HG02678 (cell line): ENCODE results near the gene RHBDD1.
"Not testable (repeated sequence)": the region's sequence is repeated elsewhere in the genome, so short reads cannot be mapped to it uniquely, and the experiment has no call there.

Experiments
- ATAC-seq: cut with Tn5 transposase; IDR thresholded peaks from one replicate; pipeline ENCODE4 v1.9.1; 2021; ENCODE audit warnings: mild to moderate bottlenecking, moderate library complexity; ENCODE audit not compliant: unreplicated experiment

Gene RHBDD1

DNA sequence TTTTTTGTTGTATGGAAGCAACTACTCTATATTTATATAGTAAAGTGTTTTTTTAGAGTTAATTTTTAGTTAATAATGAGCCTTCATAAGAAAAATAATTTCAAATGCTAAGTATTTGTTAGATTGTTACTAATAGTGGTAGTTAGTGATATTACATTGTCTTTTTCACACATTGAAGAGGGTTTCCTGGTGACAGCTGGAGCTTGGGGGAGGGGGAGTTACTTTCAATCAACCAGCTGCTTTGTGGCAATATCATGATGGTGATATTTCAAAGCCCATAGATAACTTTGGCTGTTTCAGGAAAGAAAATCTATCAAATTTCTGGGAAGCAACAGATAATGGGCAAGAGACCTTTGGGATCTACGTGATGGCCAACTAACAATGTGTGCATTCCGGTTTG, 4.1 kb downstream of the RHBDD1 start:
- ATAC-seq: no peak

GRCh38 chr2:226843001-226843400, 7.1 kb downstream of the RHBDD1 start:
- ATAC-seq: not testable (repeated sequence)

DNA sequence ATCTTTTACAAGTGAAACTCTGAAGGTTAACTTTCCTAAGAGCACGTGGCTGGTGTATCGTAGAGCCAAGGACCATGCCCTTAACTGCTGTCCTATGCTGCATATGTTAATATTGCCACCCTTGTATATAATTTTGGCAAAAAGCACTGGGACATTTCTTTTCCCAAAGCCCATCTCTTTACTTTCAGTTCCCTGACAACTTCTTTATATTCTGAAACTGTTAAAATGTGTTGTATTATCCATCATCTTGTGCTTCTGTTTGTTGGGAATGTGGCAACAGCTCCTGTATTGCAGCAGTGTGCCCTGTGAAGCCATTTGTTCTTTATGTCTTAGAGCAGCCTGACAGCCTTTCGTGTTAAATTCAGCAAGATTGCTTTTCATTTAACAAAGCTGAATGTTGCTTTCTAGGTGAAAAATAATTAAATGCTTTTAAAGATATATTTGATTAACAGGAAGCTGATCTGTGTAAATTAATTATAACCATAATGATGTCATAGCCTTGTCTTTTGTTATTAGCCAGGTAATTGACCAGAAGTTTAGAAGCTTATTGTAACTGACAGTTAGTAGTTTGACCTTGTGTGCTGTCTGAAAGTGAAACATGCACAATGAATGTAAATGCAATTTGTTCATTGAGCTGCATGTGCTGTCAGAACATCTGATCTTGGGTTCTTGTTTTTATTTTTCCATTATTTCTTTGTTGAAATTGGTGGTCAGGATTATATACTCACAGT, 9.7 kb downstream of the RHBDD1 start:
- ATAC-seq: peak; percentile 70

DNA sequence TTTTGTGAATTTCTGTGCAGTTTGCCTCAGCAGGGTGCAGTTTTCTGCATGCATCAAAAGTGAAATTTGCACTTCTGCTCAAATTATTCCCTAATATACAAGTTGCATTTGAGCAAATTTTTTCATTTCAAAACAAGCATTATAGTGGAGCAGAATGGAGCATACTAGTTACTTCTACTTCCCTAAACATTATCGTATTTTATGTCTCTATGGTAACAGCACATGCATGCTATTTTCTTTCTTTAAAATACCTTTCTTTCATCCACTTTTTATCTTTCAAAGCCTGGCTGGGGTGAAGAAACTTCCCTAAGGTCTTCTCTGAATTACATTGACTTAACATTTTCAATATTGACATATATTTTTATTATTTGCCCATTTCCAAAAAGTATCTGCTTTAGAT, 11.2 kb downstream of the RHBDD1 start:
- no peak for ATAC-seq

- ATAC-seq: no peak
Observed at GRCh38 chr2:226847511-226847910, 11.7 kb downstream of the RHBDD1 start.

- ATAC-seq: no peak
Observed at GRCh38 chr2:226849349-226849748, 13.5 kb downstream of the RHBDD1 start.

DNA sequence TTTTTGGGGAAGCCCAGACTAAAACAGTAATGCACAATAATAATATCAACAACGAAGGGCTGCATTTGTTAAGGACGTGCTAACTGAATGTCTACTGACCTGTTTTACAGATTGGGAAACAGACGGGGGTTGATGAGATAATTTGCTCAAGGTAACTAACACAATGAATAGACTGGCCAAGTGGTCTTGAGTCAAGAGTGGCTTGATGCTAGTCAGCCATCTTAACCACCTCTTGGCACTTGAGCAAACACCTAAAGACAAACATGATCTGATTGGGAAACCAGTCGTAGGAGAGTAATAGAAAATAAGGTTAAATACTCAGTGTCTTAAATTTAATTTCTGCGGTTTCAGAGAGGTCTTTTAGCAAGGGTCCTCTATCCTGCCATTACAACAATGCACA, 14.2 kb downstream of the RHBDD1 start:
- ATAC-seq: no peak

- no peak for ATAC-seq
Observed at GRCh38 chr2:226855787-226856186, 19.9 kb downstream of the RHBDD1 start.

GRCh38 chr2:226860087-226860486, 24.2 kb downstream of the RHBDD1 start:
- ATAC-seq: no peak

- peak; percentile 68 for ATAC-seq
Observed at GRCh38 chr2:226862623-226863022, 26.8 kb downstream of the RHBDD1 start.

GRCh38 chr2:226865273-226865672, 29.4 kb downstream of the RHBDD1 start:
- ATAC-seq: no peak

DNA sequence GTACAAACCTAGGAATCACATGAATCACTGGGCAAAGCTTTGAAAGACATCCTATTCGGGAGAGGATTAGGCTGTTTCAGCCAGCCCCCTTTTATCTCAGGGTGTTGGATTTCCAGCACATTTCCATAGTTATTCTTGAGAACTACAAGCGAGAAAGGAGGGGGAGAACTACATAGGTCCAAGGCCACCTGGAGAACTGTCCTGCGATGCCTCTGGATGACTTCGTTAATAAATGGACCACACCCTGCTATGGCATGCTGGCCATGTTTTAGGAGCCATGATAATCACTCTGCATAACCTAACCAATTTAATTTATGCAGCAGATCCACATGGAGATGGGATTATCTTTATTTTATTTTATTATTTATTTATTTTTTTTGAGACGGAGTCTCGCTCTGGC, 29.9 kb downstream of the RHBDD1 start:
- no peak for ATAC-seq

- ATAC-seq: no peak
Observed at GRCh38 chr2:226868331-226869162, 32.7 kb downstream of the RHBDD1 start.

DNA sequence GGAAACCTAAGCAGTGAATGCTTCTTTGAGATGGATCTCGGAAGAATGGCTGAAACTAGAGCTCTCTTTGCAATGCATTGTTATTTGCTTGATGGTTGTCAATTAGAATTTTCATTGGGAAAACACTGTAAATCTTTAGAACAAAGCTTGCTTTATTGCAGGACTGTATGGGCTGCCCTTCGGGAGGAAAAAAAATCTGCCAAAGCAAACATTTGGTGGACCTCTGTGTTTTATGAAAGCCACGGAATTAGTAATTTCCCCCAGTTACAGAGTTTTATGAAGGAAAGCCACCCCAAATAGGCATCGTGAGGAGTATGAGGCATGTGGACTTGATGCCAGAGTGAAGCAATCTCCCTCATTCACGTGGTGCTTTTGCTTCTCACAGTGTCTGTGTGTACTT, 33.5 kb downstream of the RHBDD1 start:
- ATAC-seq: no peak

DNA sequence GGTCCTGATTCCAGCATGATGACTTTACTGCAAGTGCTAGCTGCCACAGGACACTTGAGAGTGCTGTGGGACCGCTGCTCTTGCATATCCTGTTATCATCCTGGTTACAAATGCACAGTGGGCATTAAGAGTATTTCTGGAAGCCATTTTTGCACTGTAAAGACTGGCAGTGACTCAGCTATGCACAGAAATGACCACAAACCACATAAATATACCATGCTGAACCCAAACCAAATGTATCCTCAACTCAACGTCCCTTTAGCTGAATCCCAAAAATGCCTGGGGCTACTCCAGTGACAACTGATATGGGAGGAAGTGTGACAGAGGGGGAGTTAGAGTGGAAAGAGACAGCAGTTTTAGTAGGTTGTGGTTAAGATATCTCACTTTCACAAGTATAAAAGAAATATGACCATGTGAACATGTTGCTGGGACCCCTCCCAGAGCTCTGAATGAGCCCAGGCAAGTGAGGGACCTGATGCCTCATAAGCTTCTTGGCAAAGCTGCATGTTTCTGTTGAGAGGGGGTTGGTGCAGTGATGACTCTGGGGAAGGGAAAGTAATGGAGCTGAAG, 37.3 kb downstream of the RHBDD1 start:
- ATAC-seq: peak; percentile 69

DNA sequence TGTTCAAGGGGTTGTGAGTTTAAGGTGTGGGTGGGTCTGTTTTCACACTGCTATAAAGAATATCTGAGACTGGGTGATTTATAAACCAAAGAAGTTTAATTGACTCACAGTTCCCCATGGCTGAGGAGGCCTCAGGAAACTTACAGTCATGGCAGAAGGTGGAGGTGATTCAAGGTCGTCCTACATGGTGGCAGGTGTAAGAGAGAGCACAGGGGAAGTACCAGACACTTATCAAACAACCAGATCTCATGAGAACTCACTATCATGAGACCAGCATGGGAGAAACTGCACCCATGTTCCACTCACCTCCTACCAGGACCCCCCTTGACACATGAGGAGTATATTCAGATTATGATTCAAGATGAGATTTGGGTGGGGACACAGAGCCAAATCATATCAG, 38.0 kb downstream of the RHBDD1 start:
- ATAC-seq: no peak

DNA sequence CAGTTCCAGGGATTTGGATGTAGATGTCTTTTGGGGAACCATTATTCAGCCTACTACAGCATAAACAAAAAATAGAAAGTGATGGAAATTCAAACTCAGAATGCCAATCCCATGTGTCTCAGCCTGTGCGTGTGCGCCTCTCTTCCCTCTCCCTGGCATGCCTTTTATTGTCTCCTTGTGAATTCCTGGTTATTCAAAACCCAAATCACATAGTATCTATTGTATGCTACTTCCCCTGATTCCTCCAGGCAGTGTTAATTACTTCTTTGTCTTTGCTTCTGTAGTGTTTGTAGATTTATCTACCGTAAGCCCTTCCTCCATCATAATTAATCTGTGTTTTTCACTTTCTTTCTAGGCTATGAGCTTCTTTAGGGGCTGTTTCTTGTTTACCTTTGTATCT, 38.9 kb downstream of the RHBDD1 start:
- ATAC-seq: no peak

DNA sequence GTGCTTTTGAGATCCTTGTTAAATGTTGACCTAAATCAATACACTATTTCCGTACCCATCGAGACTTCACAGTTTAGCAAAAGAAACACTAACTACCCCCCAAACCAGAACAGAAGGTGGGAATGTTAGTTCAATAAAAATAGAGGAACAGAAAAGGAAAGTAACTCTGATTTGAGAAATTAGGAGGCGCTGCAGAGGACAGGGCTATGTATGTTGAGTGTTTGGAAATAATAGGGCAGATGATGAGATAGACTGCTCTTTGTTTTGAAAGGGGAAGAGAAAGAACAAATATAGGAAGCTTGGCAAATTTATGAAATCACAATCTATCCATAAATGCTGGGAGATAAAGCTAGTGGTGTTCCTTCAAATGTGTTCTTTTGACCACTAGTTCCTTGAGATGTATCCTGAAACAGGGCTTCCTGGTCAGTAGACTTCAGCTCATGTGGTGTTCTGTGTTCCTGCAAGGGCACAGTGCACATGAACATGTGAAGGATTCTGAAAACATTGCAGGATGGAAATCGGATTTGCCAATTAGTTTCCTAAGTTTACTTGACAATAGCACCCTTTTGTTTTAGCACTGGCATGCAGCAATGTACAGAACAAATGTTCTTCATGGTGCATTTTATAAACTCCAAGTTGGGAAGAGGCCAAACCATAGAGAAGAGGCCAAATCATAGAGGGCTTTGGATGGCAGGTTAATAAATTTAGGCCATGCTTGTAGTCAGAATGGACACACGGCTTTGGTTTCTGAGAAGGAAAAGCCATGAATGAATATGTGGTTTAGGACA, 39.8 kb downstream of the RHBDD1 start:
- ATAC-seq: no peak

DNA sequence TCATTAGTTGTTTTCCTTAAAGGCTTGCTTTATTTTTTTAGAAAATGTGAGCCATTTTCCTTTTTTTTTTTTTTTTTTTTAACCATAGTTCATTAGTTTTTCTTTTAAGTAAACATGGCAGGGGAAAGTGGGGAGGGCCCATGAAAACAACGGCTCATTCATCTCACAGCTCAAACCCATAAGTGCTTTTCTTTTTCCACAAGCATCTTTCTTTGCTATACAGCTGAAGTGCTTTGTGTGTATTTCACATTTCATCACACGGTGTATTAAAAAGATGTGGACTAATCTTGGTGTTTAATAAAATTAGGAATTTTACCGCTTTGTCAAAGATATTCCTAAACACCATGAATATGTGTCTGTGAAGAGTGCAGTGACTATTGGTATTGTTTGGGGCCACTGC, 41.6 kb downstream of the RHBDD1 start:
- no peak for ATAC-seq

GRCh38 chr2:226881287-226881686, 45.4 kb downstream of the RHBDD1 start:
- no peak for ATAC-seq

DNA sequence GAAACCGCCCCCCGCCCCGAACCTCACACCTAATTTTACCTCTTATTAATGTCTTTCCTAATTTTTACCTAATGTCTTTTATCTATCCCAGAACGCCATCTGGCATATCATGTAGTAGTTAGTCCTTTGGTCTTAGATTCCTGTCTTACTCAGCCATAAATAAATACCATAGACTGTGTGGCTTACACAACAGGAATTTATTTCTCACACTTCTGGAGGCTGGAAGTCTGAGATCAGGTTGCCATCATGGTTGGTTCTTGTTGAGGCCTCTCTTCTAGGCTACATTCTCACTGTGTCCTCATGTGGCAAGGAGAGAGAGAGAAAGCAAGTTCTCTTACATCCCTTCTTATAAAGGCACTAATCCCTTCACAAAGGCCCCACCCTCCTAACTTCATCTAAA, 46.8 kb downstream of the RHBDD1 start:
- ATAC-seq: no peak
